Stimulated activated CD4-positive, alpha-beta T cell treated with anti-CD3 and anti-CD28 coated beads, Interleukin-15, amount 100 ng/mL, for 24 hours (primary cell): Measurements from ENCODE around the gene ECI1.

Experiments used
- DNase-seq: peaks from one replicate; pipeline ENCODE4 v3.0.0-alpha.2; 2020

Gene ECI1

GRCh38 chr16:2251296-2252111 is at the start of gene ECI1:
TSS of gene ECI1 (minus strand) at chr16:2251587. CDS start at chr16:2251566, 21 bp downstream.
- DNase-seq, result peak; percentile 92

DNA sequence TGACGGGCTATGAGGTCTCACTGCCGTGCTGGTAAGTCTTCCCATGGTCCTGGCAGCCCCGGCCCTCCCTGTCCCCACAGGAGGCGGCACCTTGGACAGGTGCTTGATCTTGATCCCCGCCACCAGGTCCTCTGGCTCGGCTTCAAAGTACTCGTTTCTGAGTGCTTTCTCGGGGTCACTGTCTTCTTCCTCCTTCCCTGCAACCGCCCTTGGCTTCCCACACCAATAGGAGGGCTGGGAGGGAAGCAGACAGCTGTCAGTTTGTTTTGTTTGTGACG is 48.5 kb upstream of the ECI1 start:
- no peak for DNase-seq

GRCh38 chr16:2299121-2299914 is 47.9 kb upstream of the ECI1 start:
- DNase-seq, result no peak

- DNase-seq, result no peak
These were observed 47.2 kb upstream of the ECI1 start for GRCh38 chr16:2298621-2299020.

GRCh38 chr16:2297506-2297860 is 46.1 kb upstream of the ECI1 start:
- no peak for DNase-seq

GRCh38 chr16:2296661-2297505 is 45.5 kb upstream of the ECI1 start:
- peak; percentile 39 for DNase-seq

GRCh38 chr16:2295056-2295798 is 43.8 kb upstream of the ECI1 start:
- DNase-seq, result no peak

- no peak for DNase-seq
These were observed 40.8 kb upstream of the ECI1 start for GRCh38 chr16:2292221-2292620.

DNA sequence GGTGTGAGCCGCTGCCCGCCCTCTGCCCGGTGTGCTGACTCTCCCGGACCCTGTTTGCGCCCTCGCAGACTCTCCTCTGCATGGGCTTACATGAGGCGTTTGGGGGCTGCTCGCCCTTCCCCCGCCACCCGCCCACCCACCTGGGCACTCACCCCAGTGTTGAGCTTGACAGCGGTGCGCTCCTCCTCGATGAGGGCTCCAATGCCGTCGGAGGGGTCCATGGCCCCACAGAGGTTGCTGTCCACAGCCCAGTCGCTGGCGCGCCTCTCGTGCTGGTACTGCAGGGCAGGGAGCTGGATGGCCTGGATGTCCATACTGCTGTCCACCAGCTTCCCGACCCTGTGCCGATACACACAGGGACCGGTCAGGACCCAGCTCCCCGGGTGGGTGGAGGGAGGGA is 37.9 kb upstream of the ECI1 start:
- DNase-seq, result no peak

GRCh38 chr16:2288726-2289125 is 37.3 kb upstream of the ECI1 start:
- no peak for DNase-seq

- DNase-seq, result no peak
These were observed 36.6 kb upstream of the ECI1 start for GRCh38 chr16:2287916-2288547.

DNA sequence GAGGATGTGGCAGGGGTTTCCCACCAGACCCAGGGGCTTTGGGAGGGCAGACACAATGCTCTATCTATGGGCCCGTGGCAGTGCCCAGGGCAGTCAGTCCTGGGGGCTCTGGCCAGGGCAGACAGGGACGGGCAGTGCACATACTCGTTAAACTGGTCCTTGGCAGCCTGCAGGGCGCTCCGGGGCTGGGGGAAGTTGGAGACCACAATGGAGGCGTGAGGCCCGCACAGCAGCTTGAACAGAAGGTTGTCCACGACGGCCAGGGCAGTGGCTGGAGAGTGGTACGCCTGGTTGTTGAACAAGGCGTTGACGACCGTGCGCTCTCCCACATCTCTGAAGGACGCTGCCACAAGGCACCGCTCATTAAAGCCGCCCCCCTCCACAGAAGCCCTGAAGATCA is 35.2 kb upstream of the ECI1 start:
- no peak for DNase-seq

- no peak for DNase-seq
These were observed 34.4 kb upstream of the ECI1 start for GRCh38 chr16:2285731-2286191.

DNA sequence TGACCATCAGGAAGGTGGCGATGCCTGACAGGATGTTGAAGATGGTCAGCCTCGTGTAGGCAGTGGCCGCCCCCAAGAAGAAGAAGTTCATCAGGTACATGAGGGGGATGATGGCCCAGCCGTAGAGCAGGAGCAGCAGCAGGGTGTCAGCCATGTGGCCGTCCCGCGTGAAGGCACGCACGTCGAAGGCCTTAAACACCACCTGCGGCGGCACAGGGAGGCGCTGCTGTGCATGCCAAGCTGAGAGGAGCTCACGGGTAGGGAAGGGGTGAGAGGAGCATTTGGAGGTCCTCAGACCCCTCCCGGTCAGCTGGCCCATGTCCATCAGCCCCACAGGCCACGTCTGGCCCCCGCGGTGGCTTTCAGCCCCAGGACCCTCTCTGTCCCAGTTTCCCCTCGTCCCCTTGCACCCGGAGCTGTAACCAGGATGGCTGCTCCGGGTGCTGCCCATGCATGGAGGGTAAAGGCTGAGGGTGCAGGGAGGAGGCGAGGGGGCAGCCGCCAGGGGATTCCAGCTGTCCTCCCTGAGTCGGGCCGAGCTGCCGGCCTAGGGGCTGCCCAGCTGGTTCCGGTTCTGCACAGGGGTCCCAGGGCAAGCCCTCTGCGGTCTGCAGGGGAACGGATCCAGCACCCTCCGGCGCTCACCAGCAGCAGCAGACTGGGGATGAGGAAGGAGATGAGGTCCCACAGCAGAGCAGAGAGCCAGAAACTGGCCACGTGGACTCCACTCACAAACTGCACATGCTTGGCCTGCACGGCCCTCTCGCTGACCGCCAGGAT is 33.6 kb upstream of the ECI1 start:
- DNase-seq, result no peak

GRCh38 chr16:2284001-2284770 is 32.8 kb upstream of the ECI1 start:
- DNase-seq, result no peak

DNA sequence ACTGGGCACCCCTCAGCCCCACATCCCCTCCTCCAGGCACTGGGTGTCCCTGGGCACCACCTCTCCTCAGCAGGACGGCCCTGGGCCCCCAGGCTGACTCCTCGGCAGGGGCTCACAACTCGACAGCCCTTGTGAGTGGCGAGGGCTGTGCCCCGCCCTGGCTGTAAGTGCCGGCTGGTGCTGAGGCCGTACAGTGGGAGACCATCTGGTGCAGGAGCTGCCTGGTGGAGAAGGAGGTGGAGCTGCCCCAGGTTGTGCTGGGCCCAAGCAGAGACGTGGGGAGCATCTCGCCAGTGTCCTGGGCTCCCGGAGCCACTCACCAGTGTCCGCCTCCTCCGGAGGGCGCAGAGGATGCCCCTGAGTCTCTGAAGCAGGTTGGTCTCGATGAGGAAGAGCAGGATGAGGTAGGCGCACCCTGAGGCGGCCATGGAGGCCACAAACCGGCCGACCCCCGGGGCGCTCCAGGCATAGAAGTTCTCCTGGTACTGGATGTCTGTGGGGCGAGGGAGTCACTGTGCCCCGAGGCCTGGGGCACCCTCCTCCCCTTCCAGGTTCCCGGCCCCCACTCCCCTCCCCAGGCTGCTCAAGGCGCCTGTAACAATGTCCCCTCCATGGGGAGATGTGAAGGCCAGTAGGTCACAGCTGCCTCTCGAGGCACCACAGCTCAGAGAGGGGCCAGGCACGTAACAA is 31.6 kb upstream of the ECI1 start:
- DNase-seq, result no peak

- no peak for DNase-seq
These were observed 30.9 kb upstream of the ECI1 start for GRCh38 chr16:2282262-2282661.

DNA sequence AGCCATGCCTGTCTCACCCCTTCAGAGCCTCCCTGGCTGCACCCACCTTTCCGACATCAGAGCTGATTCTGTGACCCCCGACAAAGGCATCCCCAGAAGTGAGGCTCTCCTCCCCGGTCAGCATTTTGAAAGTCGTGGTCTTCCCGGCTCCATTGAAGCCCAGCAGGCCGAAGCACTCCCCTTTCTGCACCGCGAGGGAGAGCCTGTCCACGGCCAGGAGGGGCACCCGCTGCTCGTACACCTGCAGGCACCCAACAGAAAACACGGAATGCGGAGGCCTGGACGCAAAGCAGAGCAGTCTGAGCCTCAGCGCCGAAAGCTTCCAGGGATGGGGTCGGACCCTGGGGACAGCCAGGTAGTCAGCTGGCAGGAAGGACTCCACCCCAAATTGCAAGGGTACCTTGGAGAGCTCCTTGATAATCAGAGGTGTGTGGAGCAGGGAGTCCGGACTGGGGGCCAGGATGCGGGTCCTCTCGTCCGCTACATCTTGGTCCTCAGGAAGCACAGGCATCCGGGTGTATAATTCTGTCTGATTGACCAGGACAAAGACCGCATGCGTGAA is 29.7 kb upstream of the ECI1 start:
- DNase-seq, result no peak

- DNase-seq, result no peak
These were observed 29.1 kb upstream of the ECI1 start for GRCh38 chr16:2280461-2280860.
